AG20443 (cell line): Measurements from ENCODE around the gene KIF5A.
"Not testable (repeated sequence)": the region's sequence is repeated elsewhere in the genome, so short reads cannot be mapped to it uniquely, and the experiment has no call there.

Experiments
- DNase-seq: peaks from one replicate; pipeline ENCODE4 v3.0.0; 2012; ENCODE audit warnings: low spot score, mixed read lengths

Gene KIF5A

DNA sequence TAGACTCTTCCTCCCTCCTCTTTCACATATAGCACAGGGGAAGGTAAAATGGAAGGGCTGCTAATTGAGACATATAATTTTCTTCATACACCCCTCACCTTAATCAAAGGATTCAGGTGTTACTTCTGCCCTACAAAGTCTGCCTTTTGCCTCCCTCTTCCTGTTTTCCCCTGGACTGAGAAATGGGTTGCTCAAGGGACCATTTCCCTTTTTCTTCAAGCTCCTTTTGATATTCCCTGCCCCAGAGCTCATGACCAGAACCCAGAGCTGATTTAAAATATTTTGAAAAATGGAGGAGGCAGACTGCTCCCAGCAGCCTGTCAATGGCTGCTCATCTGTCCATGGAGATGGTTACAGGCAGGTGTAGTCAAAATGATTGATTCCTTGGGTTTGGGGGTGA is 34.8 kb downstream of the KIF5A start:
- DNase-seq, result no peak

DNA sequence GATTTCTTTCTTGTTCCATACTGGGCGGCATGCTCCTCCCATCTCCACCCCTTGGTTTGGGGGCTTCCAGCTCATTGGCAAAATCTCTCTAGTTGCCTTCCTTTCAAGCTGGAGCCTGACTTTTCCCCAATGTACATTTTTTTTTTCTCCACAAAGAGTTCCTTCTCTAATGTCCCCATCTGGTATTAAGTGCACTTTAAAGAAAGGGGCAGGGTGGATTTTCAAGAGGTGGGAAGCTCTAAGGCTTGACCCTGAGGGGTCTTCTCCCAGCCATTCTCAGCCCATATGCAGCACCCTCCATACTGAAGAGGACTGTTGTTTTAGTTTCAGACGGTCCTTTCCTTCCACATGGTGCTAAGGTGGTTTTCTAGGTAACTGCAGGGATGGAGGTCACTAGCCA is 35.3 kb downstream of the KIF5A start:
- DNase-seq, result no peak

DNA sequence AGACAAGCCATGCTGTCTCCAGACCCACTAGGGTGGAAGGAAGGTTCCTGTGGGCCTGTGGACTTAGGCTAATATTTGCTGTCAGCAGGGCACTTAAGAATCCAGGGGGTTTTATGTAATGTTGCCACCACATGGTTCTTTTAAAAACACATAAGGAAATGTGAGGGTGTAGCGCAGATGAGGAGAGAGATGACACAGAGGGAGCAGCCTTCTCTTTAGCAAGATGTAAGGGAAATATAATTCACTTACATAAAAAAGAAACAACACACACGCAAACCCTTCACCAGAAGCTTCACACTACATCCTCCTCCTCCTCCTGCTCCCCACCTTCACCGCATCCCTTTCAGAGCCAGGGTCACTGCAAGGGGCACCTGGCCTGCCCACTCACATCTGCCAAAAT is 36.3 kb downstream of the KIF5A start:
- DNase-seq, result no peak

DNA sequence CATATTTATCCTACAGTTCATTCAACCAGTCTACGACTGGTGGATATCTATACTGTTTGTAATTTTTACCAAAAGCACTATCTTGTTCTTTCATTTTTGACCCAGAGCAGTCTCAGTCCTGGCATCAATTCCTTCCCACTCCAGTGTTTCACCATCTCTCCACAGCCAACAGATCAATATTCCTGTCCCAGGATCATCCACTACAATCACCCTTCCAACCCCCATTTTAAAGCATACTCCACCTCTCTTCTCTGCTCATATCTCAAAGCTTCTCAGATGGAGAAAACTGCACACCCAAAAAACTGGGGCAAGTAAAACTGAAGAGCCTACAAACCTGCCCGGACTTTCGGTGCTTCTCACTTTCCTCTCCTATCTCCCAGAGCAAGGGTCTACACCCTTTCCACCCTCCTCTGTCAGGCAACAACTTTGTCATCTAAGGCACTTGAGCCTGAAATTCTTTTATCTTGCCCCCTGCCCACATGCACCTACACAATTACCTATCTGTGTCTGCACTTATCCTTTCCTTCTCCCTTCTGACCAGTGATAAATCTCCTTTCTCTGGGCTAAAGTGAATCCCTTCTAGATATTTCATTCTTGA is 37.1 kb downstream of the KIF5A start:
- no peak for DNase-seq

DNA sequence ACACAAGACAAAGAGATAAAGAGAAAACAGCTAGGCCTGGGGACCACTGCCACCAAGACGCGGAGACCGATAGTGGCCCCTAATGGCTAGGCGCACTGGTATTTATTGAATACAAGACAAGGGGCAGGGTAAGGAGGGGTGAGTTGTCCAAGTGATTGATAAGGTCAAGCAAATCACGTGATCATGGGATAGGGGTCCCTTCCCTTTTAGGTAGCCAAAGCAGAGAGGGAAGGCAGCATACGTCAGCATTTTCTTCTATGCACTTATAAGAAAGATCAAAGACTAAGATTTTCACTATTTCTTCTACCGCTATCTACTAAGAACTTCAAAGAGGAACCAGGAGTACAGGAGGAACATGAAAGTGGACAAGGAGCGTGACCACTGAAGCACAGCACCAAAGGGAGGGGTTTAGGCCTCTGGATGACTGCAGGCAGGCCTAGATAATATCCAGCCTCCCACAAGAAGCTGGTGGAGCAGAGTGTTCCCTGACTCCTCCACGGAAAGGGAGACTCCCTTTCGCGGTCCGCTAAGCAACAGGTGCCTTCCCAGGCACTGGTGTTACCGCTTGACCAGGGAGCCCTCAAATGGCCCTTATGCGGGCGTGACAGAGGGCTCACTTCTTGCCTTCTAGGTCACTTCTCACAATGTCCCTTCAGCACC is 39.2 kb downstream of the KIF5A start:
- not testable (repeated sequence) for DNase-seq

DNA sequence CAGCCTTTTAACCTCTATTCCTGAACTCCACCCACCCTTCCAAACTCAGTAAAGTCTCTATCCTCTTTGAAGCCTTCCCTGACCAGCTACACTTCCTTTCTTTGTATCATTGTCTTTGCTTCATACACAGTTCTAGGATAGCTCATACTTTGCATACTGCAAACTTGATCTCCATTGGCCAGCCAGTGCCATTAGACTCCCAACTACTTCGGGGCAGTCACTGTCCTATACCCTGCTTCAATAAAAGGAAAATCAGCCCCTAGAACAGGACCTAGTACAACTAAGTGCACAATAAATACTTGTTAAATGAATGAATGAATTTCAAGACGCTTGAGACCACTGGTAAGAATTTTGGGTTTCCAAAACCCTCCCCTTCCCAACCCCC is 40.6 kb downstream of the KIF5A start:
- DNase-seq, result no peak

DNA sequence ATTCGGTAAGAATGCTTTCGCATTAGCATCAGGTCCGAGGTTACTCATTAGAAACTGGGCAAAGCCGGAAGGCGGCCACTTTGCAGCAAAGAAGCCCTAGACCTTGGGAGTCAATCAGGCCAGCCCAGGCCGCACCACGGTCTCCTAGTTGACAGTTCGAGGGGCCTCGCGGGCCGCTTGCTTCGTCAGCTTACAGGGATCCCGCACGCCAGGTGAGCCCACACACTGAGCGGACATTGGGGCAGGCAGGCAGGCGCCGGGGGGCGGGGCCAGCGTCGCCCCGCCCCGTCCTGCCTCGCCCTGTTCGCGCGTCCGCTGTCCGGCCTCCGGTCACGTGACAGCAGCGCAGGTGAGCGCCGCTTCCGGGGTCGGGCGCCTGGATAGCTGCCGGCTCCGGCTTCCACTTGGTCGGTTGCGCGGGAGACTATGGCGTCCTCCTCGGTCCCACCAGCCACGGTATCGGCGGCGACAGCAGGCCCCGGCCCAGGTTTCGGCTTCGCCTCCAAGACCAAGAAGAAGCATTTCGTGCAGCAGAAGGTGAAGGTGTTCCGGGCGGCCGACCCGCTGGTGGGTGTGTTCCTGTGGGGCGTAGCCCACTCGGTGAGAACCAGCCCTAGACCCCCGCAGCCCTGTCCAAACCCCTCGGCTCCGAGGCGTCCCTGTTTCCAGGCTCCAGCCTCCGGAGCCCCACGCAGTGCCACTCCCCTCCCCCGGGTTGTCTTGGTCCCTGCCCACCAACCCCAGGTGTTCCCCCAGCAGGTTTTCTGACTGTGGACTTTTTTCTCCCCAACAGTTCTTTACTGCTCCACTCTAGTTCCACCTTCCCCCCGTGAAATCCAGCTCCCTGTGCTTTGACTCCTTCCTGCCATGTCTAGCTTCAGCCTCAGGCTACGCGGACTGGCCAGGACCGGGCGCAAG is 41.3 kb downstream of the KIF5A start, which contains the start of gene PIP4K2C:
TSS of gene PIP4K2C (plus strand) at position 329 of the 918 bp plus-strand sequence. CDS start at position 427, 98 bp downstream.
- DNase-seq, result peak; percentile 91

DNA sequence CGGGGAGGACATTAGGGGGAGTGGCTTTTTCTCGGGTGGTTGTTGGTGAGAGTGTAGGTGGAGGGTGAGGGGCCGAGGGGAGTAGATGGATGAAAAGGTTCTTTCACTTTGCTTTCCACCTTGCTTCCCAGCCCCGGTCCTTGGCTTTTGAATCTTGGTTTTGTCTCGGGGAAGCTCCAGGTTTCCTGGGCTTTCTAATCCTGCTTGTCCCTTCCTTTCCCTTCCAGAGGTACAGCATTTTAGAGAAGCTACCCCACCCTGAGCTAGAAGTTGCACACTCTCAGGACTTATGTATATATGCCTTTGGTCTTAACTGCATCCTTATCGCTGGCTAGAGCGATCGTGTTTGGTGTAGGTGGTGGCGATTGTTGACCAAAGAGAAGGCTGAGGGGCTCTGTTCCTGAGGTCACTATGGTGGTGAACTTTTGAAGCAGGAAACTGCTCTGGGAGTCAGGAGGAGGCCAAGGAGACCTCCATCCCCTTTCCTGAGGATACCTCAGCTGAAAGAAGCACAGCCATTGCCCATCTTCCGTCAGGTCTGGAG is 42.0 kb downstream of the KIF5A start:
- DNase-seq, result no peak

DNA sequence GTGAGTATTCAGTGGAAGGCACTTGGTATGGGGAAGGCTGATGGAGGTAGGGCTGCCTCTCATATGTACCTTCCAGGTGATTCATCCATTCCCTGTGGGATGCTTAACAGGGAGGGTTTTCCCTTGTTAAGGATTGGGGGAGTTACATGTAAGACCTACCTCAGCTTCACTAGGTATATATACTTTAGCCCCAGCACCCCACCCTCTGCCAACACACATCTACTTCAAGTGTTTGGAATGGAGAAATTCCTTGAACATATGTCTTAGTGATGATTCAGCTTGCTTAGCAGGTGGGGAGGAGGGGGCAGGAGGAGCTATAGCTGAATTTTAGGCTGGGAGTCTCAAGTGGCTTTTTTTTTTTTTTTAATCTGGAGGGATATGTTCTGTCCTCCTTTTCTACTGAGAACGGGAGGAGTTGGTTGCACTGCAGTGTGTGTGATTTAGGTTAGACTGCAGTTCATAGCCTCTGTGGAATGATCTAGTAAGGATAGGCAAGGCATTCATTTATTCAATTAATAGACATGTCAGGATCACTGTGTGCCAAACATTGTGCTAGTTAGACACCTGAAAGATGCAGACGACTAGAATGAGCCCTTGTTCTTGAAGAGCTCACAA is 42.8 kb downstream of the KIF5A start:
- DNase-seq, result no peak

DNA sequence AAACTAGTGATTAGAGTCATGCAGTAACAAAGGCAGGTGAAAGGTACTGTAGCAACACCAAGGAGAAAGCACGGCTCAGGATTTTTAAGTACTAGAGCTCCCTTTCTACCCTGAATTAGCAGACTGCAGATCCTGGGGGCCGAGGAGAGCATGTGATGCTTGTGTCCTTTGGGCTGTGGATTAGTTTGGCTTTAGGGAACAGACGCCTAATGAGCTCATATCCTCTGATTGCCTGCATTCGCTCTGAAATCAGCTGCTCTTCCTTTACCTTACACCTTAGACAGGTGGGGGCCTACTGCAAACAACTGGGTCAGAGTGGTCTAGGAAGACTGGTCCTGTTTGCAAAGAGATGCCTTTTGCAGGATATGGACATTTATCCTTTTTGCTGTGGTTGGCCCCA is 43.3 kb downstream of the KIF5A start:
- no peak for DNase-seq

DNA sequence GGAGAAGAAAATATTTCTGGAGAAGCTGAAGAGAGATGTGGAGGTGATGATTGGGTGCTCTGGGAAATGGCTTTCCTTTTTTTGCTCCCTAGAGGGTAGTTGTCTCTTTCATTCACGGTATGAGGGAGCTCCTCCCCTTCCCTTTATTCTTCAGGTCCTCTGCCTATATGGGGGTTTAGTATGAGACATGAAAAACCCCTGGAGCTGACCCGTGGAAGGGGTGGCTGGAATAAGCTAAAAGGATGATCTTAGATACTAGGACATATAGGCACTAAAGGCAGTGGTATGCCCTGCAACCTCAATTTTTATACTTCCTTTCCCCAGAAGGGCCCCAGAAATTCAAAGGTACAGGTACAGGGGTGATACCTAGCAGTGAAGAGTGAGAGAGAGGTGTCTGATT is 50.6 kb downstream of the KIF5A start:
- no peak for DNase-seq

DNA sequence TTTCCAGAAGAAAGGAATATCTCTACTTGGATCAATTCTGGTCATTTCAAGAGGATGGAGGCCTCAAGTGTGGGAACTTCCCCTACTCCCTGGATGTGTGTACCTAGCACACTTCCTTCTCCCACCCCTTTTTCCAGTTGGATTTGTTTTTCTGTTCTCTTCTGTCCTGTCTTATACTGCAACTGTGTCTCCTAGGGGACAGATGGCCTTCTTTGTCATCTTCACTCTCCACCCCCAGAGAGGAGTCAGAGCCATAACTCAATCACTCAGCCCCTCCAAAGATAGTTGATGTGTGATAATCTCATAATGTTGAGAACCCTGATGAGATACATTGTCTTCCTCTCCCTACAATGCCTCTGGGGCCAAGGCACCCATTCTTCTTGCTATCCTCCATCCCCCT is 52.7 kb downstream of the KIF5A start:
- DNase-seq, result no peak

DNA sequence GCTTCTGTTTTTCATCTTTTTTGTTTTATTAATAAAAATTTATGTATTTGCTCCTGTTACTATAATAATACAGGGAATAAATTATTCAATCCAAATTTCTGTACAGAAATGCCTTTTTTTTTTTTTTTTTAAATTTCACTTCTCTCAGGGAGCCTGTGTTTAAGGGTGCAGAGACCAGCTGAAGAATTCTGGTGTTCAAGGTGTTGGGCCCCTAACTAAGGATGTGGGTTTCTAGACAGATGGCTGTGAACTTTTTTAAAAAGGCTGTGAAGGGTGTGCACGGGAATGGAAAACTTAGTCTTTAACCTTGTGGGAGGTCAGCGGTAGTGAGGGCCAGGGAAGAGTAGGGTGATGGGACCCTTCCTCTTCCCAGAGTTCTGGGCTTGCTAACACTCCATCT is 53.5 kb downstream of the KIF5A start:
- no peak for DNase-seq

DNA sequence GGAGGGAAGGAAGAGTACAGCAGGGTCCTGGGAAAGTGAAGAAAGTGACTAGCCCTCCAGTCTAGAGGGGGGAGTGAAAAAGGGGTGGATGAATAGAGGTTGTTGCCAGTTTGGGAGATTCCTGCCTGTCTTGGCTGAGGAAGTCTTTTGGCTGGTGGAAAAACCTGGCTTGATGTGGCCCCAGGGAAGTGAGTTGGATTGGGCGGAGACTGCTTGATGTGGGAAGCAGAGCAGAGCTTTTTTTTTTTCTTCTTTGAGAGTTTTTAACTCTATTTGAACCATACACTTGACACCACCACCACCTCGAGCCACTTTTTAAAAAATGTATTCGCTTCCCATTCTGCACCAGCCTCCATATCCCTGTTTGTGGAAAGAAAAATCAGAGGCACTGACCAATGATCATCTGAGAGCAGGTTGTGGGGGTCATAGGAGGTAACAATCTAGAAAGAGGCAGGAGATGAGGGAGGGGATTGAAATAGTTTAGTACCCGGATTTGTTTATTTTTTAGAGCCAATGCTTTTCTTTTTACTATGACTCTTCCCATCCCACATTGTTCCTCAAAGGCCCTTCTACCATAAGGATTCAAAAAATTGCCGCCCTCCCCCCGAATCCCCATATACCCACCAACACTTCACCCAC is 54.1 kb downstream of the KIF5A start:
- DNase-seq, result peak; percentile 74

DNA sequence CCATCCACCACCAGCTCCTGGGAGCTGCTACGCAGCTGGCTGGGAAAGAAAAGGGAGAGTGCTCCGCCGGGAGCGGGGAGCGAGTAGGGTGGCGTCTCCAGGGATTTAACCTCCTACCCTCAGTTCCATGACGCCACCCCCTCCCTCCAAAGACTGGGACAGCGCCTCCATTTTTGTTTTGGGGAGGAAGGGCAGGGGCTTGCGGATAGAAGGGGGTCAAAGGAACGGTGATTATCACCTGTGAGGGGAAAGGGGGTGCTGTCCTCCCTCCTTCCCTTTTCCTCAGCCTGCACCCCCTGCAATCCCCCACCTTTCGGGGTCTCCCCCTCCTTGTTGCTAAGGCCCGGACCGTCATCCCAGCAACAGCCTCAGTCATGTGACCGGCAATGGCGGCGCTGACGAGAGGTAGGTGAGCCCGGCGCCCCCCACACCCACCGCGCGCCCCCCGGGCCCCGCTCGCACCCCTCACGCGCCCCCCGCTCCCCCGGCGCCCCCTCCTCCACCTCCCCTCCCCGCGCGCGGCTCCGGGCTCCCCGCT is 54.7 kb downstream of the KIF5A start, which contains the start of gene DTX3:
TSS of gene DTX3 (plus strand) at position 371 of the 538 bp plus-strand sequence. CDS start 1,694 bp downstream, outside the sequence.
- DNase-seq, result peak; percentile 69

DNA sequence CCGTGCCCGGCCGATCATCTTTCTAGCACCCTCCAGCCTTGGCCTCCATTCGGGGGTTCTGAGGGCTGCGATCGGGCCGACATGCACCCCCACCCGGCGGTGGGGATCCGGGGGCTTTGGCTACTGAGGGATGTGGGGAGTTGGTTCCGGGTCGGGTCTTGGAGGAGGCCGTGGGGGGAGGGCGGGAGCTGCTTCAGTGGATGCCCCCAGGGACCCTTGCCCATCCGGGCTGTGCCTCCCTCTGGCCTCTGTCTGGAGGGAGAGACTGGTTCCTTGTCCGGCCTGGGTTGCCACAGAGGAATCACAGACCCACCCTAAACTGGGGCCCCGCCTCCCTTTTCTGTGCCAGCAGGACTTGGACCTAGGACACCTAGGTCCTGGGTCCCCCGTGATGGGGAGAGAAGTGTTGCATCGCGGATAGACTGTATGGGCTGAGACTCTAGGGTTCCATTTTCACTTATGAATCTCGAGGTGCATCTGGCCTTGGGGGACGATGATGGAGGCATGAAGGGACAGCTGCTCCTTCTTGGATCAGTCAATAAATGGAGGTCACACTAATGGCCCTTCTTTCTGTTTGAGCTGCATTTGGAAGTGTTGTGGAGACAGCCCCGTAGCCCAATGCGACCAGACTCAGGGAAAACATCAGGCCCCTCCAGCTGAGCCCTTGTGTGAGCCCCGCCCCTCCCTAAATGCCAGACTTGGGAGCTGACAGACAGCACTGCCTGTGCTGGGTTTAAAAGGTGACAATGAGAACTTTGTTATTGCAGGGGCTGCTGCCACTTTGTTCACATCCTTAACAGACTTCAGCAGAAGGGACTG is 55.4 kb downstream of the KIF5A start:
- peak; percentile 67 for DNase-seq

DNA sequence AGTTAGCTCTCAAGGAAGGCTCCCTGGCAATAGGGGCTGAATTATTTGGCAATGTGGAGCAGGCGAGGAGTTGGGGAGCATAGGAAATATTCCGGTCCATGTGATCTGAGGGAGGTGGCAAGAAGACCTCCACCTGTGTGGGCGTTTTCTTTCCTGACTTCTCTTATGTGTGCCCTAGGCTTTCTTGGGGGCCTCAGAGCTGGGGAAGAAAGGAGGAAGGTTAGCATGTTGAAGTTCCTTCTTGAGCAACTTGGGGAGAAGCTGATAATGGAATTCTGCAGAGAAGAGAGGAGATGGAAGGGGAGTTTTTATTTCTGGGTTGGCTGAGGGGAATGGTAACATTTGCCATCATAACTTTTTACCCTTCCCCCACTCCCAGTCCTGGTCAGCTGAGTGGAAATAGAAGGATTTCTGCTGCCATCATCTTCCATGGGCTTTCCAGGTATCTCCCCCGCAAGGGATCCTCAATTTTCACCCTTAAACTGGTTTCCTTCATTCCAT is 56.0 kb downstream of the KIF5A start:
- no peak for DNase-seq

DNA sequence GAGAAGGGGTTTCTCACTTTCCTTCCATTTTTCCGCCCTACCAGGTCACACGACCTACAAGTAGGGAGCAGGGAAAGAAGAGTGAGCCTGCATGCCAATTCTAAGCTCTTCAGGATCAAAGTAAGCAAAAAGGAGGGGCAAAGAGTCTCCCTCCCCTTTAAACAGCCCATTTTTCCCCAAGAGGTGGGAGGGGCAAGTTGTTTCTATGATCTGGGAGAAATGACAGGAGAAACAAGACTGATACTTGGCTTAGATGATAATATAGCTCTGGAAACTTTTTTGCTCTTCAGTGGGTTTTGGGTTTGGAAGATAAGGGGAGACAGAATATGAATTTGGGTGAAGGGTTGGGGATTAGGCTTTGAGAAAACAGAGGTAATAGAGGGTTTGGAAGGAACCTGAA is 56.6 kb downstream of the KIF5A start:
- no peak for DNase-seq

DNA sequence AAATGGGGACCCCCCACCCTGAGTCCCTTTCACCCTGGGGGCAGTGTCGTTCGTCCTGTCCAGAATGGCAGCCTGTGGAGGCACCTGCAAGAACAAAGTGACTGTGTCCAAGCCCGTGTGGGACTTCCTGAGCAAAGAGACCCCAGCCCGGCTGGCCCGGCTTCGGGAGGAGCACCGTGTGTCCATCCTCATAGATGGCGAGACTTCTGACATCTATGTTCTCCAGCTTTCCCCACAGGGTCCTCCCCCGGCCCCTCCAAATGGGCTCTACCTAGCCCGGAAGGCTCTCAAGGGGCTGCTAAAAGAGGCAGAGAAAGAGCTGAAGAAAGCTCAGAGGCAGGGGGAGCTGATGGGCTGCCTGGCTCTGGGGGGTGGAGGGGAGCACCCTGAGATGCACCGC is 57.0 kb downstream of the KIF5A start:
- no peak for DNase-seq

DNA sequence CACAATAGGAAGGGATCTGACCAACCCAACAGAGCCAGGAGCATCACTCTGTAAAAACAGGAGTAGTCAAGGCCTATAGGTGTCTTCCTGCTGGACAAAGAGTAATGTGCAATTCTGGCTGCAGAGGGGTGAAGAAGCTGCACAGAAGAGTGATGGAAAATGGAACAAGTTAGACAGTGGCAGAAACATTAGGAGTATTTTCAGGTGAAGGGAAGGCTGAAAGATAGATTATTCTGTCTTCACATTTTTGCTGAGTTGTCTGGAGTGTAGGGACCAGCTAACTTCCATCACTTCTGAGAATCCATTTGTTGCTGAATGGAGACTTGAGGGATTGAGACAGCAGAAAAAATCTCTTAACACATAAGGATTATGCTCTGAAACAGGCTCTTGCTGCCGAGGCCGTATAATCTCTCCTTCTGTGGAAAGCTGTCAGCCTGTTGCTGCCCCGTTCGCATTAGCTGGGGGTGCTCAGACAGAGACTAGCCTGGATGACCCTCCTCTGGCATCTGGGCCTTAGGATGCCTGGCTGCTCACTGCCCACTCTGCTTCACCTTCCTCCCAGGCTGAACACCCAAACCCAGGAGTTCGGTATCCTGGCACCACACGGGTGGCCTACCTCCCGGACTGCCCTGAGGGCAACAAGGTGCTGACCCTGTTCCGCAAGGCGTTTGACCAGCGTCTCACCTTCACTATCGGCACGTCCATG is 58.3 kb downstream of the KIF5A start:
- no peak for DNase-seq
